Stimulated activated naive CD4-positive, alpha-beta T cell treated with Interleukin-2 at 50 U/mL for 16 hours (primary cell): ENCODE results near the gene VGLL4.
"Not testable (repeated sequence)": the region's sequence is repeated elsewhere in the genome, so short reads cannot be mapped to it uniquely, and the experiment has no call there.

Source experiments
- DNase-seq: peaks from one replicate; lab custom pipeline; 2025; lab: John Stamatoyannopoulos, UW

The VGLL4 gene

GRCh38 chr3:11606090-11606784, 37.5 kb downstream of the VGLL4 start:
- DNase-seq, result no peak

DNA sequence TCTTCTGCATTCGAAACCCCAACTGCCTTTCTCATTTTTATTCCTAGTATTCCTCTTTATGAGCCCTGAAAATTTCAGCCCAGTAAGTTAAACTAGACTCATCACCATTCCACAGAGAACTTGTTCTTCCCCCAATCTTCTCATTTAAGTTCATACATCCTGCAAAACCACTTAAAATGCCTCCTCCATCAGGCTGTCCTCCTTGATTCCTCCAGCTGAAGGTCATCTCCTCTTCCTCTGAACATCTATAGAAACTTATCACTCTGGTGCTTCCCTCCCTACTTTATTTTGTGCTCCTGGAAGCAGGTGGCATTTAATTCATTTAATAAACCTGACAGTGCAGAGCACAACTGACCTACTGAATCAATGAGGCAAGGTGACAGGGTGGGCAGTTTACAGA, 38.3 kb downstream of the VGLL4 start:
- DNase-seq, result no peak

- no peak for DNase-seq
Observed at GRCh38 chr3:11604139-11604892, 39.4 kb downstream of the VGLL4 start.

GRCh38 chr3:11603628-11604027, 40.1 kb downstream of the VGLL4 start:
- no peak for DNase-seq

GRCh38 chr3:11602886-11603527, 40.7 kb downstream of the VGLL4 start:
- no peak for DNase-seq

GRCh38 chr3:11602239-11602840, 41.4 kb downstream of the VGLL4 start:
- DNase-seq, result no peak

DNA sequence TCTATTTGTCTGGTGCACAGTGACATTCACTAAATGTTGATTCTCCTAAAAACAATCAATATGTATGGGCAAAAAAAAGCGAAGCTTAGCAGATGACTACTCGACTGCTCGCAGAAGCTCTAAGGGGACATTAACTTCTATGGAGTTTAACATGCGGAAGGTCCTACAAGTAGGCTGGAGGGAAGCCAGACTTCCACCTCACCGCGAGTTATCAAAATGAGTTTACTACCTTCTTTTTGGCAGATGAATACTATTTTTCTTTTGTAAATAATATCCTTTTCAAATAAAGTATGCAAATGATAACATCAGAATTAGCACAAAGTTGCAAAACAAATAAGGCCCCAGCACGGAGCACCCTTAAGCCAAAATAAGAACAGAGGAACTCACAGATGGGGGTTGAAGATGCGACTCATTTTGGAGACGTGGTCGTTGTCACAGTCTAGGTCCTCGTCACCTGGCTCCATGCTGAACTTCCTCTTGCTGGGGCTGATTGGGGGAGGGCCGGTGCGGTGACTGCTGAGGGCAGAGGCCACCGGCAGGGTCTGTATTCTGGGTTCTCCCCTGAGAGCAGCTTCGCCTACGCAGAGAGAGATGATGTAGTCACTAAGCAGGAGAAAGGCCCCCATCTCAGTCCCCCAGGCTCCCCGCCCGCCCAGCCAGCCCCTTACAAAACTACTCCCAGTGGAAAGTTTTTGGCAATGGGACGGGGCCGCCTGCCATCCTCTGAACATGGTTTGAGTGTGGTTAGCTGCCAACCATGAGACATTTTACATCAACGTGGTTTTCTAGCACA, 42.1 kb downstream of the VGLL4 start:
- no peak for DNase-seq

DNA sequence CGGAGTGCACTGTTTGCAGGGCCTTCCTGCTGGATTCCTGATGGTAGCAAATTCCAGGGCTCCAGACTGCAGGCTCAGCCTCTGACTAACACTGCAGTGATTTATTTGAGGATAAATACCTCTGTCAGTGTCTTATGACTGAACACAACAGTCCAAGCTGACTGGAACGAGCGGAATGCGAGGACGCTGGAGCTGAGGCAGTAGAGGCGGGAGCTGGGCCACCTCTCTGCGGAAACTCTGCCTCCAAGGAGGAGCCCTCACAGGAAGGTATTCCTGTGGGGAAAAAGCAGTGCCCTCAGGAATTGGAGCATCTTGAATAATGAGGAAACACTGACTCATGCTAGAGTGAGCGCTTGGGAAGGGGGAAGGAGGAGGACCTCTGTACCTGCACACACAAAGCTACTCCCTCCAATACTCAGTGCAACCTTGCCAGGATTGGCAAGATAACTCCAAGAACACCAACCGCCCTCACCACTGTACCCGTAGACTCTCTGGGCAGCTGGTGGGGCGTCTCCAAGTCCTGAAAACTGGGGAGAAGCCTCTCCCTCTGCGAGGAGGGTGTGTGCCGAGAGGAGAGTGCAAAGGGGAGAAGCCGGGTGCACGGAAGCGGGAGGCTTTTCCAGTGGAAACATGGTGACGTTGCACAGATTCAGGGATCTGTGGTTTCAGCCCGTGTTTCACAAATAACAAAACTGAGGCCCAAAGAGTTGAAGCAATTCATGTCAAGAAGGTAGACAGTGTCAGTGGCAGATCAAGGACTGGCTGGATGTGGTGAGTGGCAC, 43.0 kb downstream of the VGLL4 start:
- DNase-seq, result no peak

DNA sequence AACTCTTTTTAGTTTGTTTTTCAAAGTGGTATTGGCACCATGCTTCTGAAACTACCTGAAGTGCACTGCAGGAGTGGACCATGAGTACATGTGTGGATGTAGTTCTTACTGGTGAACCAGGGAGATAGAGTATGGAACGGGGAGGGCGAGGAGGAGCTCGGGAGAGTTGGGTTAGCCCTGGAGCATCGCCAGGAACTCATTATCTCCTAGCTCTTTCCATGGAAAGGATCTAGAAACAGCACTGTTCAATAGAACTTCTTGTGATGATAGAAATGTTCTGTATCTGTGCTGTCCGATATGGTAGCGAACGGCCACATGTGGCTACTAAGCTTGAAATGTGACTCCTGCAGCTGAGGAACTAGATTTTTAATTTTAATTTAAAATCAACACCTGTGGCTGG, 47.3 kb downstream of the VGLL4 start:
- DNase-seq, result no peak

GRCh38 chr3:11595024-11595423, 48.7 kb downstream of the VGLL4 start:
- DNase-seq, result not testable (repeated sequence)

DNA sequence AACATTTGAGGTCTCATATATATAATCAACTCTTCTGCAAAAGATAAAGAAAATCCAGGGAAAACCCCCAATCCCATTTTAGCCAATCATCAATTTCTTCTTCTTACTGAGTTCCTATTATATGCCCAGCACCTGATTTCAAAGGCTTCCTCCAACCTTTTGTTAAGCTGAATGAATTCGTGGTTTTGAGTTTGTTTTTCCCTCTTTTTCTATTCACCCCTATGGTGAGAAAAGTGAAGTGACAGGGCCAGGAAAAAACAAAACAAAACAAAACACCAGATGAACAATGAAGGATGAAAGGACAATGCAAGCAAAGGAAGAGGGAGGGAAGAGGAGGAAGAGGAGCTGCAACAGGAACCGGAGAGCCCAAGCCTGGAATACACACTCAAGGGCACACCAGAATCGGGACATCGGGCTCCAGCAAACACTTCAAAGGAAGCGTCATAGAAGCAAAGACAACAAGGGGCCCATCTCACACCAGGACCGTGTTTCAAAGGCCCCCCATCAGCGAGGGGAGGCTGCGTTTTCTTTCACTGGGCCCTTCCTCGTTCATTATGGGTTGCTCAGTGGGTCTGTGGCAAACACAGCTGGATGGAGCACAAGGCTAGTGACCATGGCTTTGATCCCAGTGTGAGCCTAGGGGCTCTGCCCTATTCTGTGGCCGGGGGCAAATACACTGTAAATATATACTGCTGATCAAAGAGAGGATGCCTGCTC, 50.2 kb downstream of the VGLL4 start:
- no peak for DNase-seq

DNA sequence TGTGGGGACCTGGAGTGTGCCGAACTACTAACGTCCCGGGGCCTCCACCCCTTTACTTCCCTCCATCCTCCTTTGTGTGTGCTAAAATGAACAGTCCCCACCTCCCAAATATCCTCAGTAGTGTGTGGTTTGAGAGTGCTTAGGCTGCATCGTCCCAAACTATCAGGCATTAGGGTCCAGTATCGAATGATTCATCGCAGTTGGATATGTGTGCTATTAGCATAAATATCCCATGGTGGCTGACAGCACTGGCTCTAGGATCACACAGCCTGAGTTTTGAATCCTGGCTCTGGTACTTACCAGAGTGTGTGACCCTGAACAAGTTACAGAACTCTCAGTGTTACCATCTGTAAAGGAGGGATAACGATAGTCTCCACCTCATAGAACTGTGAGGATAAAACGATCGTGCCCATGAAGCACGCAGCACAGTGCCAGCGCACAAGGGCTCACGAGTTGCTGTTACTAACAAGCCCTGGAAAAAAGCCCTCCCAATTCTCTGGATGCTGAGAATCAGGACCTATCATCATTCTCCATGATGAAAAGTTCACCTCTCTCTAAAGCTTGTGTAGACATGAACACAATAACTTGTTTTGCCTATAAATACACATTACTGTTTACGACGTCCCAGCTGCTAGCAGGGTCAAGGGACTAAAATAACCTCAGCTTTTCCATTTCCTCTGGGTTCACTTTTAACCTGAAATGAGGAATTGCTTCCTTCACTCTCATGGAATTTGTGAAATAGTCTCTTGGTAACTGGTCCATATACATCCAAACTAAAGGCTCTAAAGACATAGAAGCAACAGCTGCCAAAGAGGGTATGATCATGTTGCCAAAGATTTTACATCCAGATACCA, 51.0 kb downstream of the VGLL4 start:
- no peak for DNase-seq

- no peak for DNase-seq
Observed at GRCh38 chr3:11591391-11592282, 52.1 kb downstream of the VGLL4 start.

DNA sequence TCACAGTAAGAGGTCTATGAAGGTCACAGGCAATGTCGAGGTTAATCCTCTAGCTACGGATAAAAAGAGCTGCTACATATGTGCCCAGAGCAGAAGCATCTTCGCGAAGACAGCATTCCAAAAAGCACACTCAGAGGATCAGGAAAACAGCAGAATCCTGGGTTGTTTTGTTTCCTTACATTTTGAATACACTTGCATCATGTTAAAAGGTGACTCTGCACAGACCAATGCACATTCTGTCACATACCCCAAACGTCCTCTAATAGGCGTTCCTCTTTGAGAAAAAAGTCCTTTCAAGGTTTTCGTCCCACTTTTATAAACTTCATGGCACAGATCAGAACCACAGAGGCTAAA, 52.7 kb downstream of the VGLL4 start:
- DNase-seq, result no peak

GRCh38 chr3:11589706-11590105, 54.0 kb downstream of the VGLL4 start:
- no peak for DNase-seq

DNA sequence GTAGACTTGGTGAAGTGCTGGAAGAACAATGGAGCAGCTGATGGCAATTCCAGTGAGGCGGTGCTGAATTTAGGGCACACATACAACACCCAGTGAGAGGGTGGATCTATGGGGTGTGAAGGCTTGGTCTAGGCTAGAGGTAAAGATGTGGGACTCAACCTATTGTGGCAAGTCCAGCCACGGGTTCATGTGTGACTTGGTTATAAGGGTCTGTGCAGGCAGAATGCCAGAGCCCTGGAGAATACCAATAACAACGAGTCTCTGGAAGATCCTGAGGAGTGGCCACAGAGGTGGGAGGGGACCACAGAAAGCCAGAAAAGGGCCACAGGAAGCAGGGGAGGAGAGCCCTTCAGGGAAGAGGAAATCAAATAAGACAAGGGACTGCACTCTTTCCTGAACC, 55.0 kb downstream of the VGLL4 start:
- no peak for DNase-seq

DNA sequence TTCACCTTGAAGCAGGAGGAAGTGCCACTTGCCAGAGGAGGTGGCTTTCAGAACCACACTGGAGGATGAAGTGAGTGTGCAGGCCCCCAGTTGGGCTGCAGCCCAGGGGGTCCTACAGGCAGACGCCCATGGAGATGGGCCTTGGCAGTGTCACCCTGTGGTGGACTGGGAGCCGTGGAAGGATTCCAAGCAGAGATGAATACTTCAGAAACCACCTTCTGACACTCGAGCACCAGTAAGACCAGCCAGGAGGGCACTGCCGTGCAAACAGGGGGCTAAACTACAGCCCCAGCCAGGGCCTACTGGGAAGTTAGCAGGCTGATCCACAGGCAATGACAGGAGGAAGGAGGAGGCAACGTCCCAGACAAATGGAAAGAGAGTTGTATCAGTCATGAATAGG, 55.4 kb downstream of the VGLL4 start:
- DNase-seq, result no peak

GRCh38 chr3:11587766-11588165, 55.9 kb downstream of the VGLL4 start:
- no peak for DNase-seq

- no peak for DNase-seq
Observed at GRCh38 chr3:11584570-11584969, 59.1 kb downstream of the VGLL4 start.
